Measurements from ENCODE around the gene NHSL1. TPM values are rescaled to one million over a fixed set of nuclear protein-coding genes. Genes with fewer than 3 reads are reported as not detected.

NHSL1 gene
- total and polyA plus RNA-seq, 9 of the 15 experiments (the other 6 are each of a cell fraction or from before 2014, with no cell fraction given), result 0.09 to 0.20 TPM; not detected in 7

DNA sequence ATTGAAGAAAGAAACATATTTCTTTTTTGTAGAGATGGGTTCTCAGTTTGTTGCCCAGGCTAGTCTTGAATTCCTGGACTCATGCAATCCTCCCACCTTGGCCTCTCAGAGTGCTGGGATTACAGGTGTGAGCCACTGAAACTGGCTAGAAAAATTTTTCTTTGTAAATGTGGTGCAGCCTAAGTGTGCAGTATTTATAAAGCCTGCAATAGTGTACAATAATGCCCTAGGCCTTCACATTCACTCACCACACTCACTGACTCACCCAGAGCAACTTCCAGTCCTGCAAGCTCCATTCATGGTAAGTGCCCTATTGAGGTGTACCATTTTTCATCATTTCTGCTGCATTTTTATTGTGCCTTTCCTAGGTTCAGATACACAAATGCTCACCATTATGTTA lies 31.4 kb downstream of the NHSL1 start (continued):
- TF ChIP-seq YY1 (IDR thresholded peaks at IDR 0.05; ENCODE audit: borderline replicate concordance in 1 of 3, control insufficient read depth in 1 of 3, extremely low read depth in 1 of 3, insufficient read depth in 3 of 3, insufficient read length in 1 of 3, insufficient replicate concordance in 2 of 3, low read depth in 1 of 3, low read length in 2 of 3) (no peak), ZNF140 (CRISPR knock-in tag; IDR thresholded peaks at IDR 0.05) (no peak), ZNF311 (CRISPR knock-in tag; IDR thresholded peaks at IDR 0.05) (no peak), COPS2 (conservative IDR thresholded peaks at IDR 0.05) (no peak), DACH1 (IDR thresholded peaks at IDR 0.05; ENCODE audit: partially characterized antibody) (no peak), POLR2AphosphoS2 (IDR thresholded peaks at IDR 0.05; ENCODE audit: low read length) (no peak), MCM7 (IDR thresholded peaks at IDR 0.05) (no peak)

GRCh38 chr6:138465007-138465645 lies 34.2 kb downstream of the NHSL1 start:
- FAIRE-seq, result no peak
- no peak for TF ChIP-seq ATF7 (IDR thresholded peaks at IDR 0.05)
- no peak for TF ChIP-seq MXD1 (CRISPR knock-in tag; IDR thresholded peaks at IDR 0.05; ENCODE audit: borderline replicate concordance, poor library complexity, severe bottlenecking)
- no peak for TF ChIP-seq CTCF (IDR thresholded peaks at IDR 0.05 in 2 of 3, conservative IDR thresholded peaks at IDR 0.05 in 1 of 3; ENCODE audit: insufficient read depth in 2 of 3, low read depth in 1 of 3, low read length in 3 of 3)
- TF ChIP-seq EP400 (IDR thresholded peaks at IDR 0.05), result no peak
- no peak for ATAC-seq
- Histone ChIP-seq H3K79me2 (ENCODE audit: control insufficient read depth, insufficient read depth, low read length) (no peaks in the 10 kb centered on the region), H2AFZ (ENCODE audit: low read depth, low read length) (no peak overlapping the region), H3K4me1 (replicated peaks in 1 of 2; ENCODE audit: control insufficient read depth in 2 of 2, insufficient read depth in 2 of 2, low read length in 2 of 2) (peaks cover 0 to 5% of the 10 kb centered on the region in 2 experiments; a peak in 2 of 5 replicates), H3K27ac (ENCODE audit: extremely low read depth, low read depth, low read length) (no peak overlapping the region), H3K36me3 (ENCODE audit: control insufficient read depth, insufficient read depth, low read length) (no peaks in the 10 kb centered on the region), H3K27me3 (ENCODE audit: control insufficient read depth in 2 of 2, insufficient read depth in 2 of 2, low read length in 2 of 2) (peaks cover 21 to 28% of the 10 kb centered on the region in 2 experiments; a peak in 4 of 5 replicates), H3K9me3 (replicated peaks; ENCODE audit: control insufficient read depth, insufficient read depth, low read depth, low read length) (no peaks in the 10 kb centered on the region), H3K9me1 (ENCODE audit: control insufficient read depth, insufficient read depth, low read length) (no peaks in the 10 kb centered on the region), H3K9ac (ENCODE audit: insufficient read depth in 1 of 2, low read depth in 2 of 2, low read length in 2 of 2) (no peak overlapping the region), H4K20me1 (replicated peaks; ENCODE audit: control insufficient read depth, insufficient read depth, low read length) (no peaks in the 10 kb centered on the region), H3K4me3 (no peak overlapping the region), H3K4me2 (ENCODE audit: insufficient read depth, low read length) (no peak overlapping the region)
- BruUV-seq (replicated peaks), result no TSS peak
- intact Hi-C loops (cut with micrococcal nuclease) (no loop called here), in situ Hi-C loops (cut with MboI) (no loop called here)
- no peak for DNase-seq (ENCODE audit: extremely low read depth in 1 of 4, low spot score in 3 of 4)
- CTCF ChIA-PET (ENCODE audit: low intra/inter-chr PET ratio), result no interaction called here
- POLR2A ChIA-PET, result no interaction called here
- 0% methylated on average over 1 of the region's 1 CpG for WGBS (ENCODE audit: insufficient coverage, low coverage, missing lambda C conversion rate)

Data from K562 (cell line).